ELR (cell line): ENCODE results near the gene SLC66A3.

Experiments used
- DNase-seq: peaks from one replicate; pipeline ENCODE4 v3.0.0-alpha.2; 2015; ENCODE audit warnings: low read depth

The SLC66A3 gene

GRCh38 chr2:11155381-11156035 is at the start of gene SLC66A3:
Gene SLC66A3 (plus strand): TSS chr2:11155467. CDS start chr2:11155547, 80 bp downstream.
- DNase-seq, result peak; percentile 78

- DNase-seq, result no peak
These were observed 46.3 kb upstream of the SLC66A3 start for GRCh38 chr2:11109002-11109401.

- no peak for DNase-seq
These were observed 42.3 kb upstream of the SLC66A3 start for GRCh38 chr2:11112870-11113428.

GRCh38 chr2:11117776-11118175 is 37.5 kb upstream of the SLC66A3 start:
- DNase-seq, result no peak

GRCh38 chr2:11118761-11119160 is 36.5 kb upstream of the SLC66A3 start:
- no peak for DNase-seq

- peak; percentile 44 for DNase-seq
These were observed 34.0 kb upstream of the SLC66A3 start for GRCh38 chr2:11121099-11121822.

- DNase-seq, result no peak
These were observed 33.5 kb upstream of the SLC66A3 start for GRCh38 chr2:11121823-11122155.

GRCh38 chr2:11122380-11122779 is 32.9 kb upstream of the SLC66A3 start:
- no peak for DNase-seq

- no peak for DNase-seq
These were observed 32.1 kb upstream of the SLC66A3 start for GRCh38 chr2:11123001-11123809.

GRCh38 chr2:11123856-11124759 is 31.2 kb upstream of the SLC66A3 start:
- peak; percentile 59 for DNase-seq

GRCh38 chr2:11124760-11125068 is 30.6 kb upstream of the SLC66A3 start:
- DNase-seq, result no peak

GRCh38 chr2:11127761-11128160 is 27.5 kb upstream of the SLC66A3 start:
- DNase-seq, result no peak

- DNase-seq, result peak; percentile 71
These were observed 26.9 kb upstream of the SLC66A3 start for GRCh38 chr2:11128243-11128951.

- peak; percentile 13 for DNase-seq
These were observed 25.4 kb upstream of the SLC66A3 start for GRCh38 chr2:11129598-11130449.

- DNase-seq, result no peak
These were observed 23.9 kb upstream of the SLC66A3 start for GRCh38 chr2:11131166-11131920.

- no peak for DNase-seq
These were observed 23.1 kb upstream of the SLC66A3 start for GRCh38 chr2:11132036-11132671.

- no peak for DNase-seq
These were observed 21.9 kb upstream of the SLC66A3 start for GRCh38 chr2:11133238-11133935.

- no peak for DNase-seq
These were observed 21.3 kb upstream of the SLC66A3 start for GRCh38 chr2:11133936-11134320.
